Karpas-422 (cell line): ENCODE data around the gene DPP6. TPM values are rescaled to one million over a fixed set of nuclear protein-coding genes. Genes with fewer than 3 reads are reported as not detected.

Experiments used
- DNase-seq: peaks from one replicate; pipeline ENCODE4 v3.0.0-alpha.2; 2015
- H2AFZ ChIP-seq: fragments of 200-600 bp; sonication (generic); 2 replicates; pipeline ENCODE4 v1.6.1; 2014; ENCODE audit warnings: antibody characterized with exemption, low read length, mixed read lengths
- H3K27ac ChIP-seq: fragments of 200-600 bp; sonication (generic); 2 replicates; pipeline ENCODE4 v1.5.1; 2014; ENCODE audit warnings: mild to moderate bottlenecking, low read length, moderate library complexity
- H3K27me3 ChIP-seq: fragments of 200-600 bp; sonication (generic); 2 replicates; pipeline ENCODE4 v1.6.1; 2014; ENCODE audit warnings: low read length, mixed read lengths
- H3K36me3 ChIP-seq: fragments of 200-600 bp; sonication (generic); 2 replicates; pipeline ENCODE4 v1.6.1; 2014; ENCODE audit warnings: low read length, mixed read lengths; ENCODE audit not compliant: insufficient read depth
- H3K4me1 ChIP-seq: fragments of 200-600 bp; sonication (generic); 2 replicates; pipeline ENCODE4 v1.6.1; 2014; ENCODE audit warnings: mild to moderate bottlenecking, low read length, mixed read lengths
- H3K4me2 ChIP-seq: fragments of 200-600 bp; sonication (generic); 2 replicates; pipeline ENCODE4 v1.6.1; 2014; ENCODE audit warnings: low read length, low read depth, mild to moderate bottlenecking; ENCODE audit not compliant: poor library complexity, severe bottlenecking
- H3K4me3 ChIP-seq: fragments of 200-600 bp; sonication (generic); 2 replicates; pipeline ENCODE4 v1.5.1; 2014; ENCODE audit warnings: mild to moderate bottlenecking, antibody characterized with exemption, low read length, mixed read lengths
- H3K79me2 ChIP-seq: fragments of 200-600 bp; sonication (generic); 2 replicates; pipeline ENCODE4 v1.6.1; 2014; ENCODE audit warnings: mild to moderate bottlenecking, low read length, mixed read lengths
- H3K9ac ChIP-seq: fragments of 200-600 bp; sonication (generic); 2 replicates; pipeline ENCODE4 v1.6.0; 2014; ENCODE audit warnings: low read length
- H3K9me2 ChIP-seq: fragments of 200-600 bp; sonication (generic), shearing (Covaris generic); replicated peaks from 2 replicates; pipeline ENCODE4 v1.6.0; 2014; ENCODE audit warnings: mild to moderate bottlenecking, low read length, moderate library complexity; ENCODE audit not compliant: insufficient read depth
- H3K9me3 ChIP-seq: fragments of 300-700, 200-600 bp; sonication (generic); 2 replicates; pipeline ENCODE4 v1.6.1; 2014; ENCODE audit warnings: low read length, mixed read lengths
- H4K20me1 ChIP-seq: fragments of 200-600 bp; sonication (generic); 2 replicates; pipeline ENCODE4 v1.6.1; 2014; ENCODE audit warnings: mild to moderate bottlenecking, antibody characterized with exemption, low read length, low read depth; ENCODE audit not compliant: insufficient read depth
- total RNA-seq: library from RNA; depleted of rRNA; stranded (reverse); fragments of >200 nt; shearing (Covaris generic); gene quantifications from 2 replicates; pipeline ENCODE4 v1.2.3, GENCODE V29; 2014; ENCODE audit warnings: low replicate concordance

DPP6 gene
- total RNA-seq, 1 experiment from 2014 or later, result not detected

DNA sequence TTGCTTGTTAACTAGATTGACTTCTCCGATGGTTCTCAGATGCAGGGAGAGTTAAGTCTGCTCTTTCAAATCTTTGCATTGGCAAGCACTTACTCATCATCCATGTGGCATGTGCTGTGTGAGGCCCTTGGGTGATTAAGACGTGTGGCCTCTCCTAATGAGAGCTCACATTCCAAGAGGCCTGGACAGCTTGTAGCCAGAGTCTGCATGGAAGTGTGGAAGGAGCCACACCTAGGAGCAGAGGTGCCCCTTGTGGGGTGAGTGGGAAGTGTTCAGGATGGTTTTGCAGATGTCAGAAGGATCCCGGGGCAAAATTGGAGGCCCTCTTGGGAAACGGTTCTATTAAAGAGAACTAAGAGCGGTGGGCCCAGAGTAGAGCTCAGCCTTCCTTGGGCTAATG lies 724.8 kb downstream of the DPP6 start:
- Histone ChIP-seq H2AFZ (no peak overlapping the region), H3K79me2 (no peaks in the 10 kb centered on the region), H4K20me1 (no peaks in the 10 kb centered on the region), H3K36me3 (no peaks in the 10 kb centered on the region), H3K4me3 (no peak overlapping the region), H3K4me2 (no peak overlapping the region), H3K9me3 (no peaks in the 10 kb centered on the region), H3K9me2 (no peaks in the 10 kb centered on the region), H3K27me3 (no peaks in the 10 kb centered on the region), H3K27ac (no peak overlapping the region), H3K9ac (no peak overlapping the region), H3K4me1 (no peaks in the 10 kb centered on the region)
- DNase-seq, result no peak

DNA sequence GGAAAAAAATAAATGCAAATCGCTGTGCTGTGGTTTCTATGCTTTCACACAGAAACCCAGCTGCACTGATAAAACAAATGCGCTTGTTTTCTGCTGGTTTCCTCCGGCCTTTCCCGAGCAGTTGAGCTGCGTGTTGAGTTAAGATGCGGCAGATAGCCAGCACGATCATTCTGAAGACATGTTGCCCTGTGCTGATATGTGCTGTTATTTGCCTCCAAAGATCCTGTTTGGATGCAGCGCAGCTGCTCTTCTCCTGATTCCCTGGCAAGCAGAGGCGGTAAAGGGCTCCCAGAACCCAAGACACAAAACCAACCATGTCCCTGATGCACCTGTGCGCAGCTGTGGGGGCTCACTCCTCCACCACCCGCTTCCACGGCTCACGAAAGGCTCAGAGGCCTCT lies 725.3 kb downstream of the DPP6 start:
- Histone ChIP-seq H3K4me2 (no peak overlapping the region), H3K4me1 (no peaks in the 10 kb centered on the region), H3K9me2 (no peaks in the 10 kb centered on the region), H3K27ac (no peak overlapping the region), H3K27me3 (no peaks in the 10 kb centered on the region), H3K36me3 (no peaks in the 10 kb centered on the region), H2AFZ (no peak overlapping the region), H3K9me3 (no peaks in the 10 kb centered on the region), H3K4me3 (no peak overlapping the region), H3K79me2 (no peaks in the 10 kb centered on the region), H3K9ac (no peak overlapping the region), H4K20me1 (no peaks in the 10 kb centered on the region)
- no peak for DNase-seq

DNA sequence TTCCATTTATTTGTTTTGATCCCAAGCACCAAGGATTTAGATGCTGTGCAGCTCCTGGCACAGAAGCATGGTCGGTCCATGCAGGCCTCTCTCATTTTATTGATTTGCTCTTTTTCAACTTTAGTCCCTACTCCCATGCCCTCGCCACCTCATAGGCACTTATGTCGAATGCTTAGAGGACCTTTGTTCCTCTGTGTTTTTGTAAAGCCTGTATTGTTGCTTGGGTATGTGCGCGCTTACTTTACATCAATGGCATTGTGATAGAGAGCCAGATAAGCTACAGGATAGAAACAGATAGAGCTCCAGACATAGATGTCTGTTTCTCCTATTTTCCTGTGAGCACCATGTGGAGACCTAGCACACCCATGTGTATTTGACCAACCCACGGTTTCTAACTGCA lies 725.7 kb downstream of the DPP6 start:
- Histone ChIP-seq H3K27ac (no peak overlapping the region), H3K36me3 (no peaks in the 10 kb centered on the region), H3K9ac (no peak overlapping the region), H3K4me2 (no peak overlapping the region), H3K4me1 (no peaks in the 10 kb centered on the region), H4K20me1 (no peaks in the 10 kb centered on the region), H3K4me3 (no peak overlapping the region), H3K79me2 (no peaks in the 10 kb centered on the region), H3K9me3 (no peaks in the 10 kb centered on the region), H2AFZ (no peak overlapping the region), H3K27me3 (no peaks in the 10 kb centered on the region), H3K9me2 (no peaks in the 10 kb centered on the region)
- DNase-seq, result no peak

DNA sequence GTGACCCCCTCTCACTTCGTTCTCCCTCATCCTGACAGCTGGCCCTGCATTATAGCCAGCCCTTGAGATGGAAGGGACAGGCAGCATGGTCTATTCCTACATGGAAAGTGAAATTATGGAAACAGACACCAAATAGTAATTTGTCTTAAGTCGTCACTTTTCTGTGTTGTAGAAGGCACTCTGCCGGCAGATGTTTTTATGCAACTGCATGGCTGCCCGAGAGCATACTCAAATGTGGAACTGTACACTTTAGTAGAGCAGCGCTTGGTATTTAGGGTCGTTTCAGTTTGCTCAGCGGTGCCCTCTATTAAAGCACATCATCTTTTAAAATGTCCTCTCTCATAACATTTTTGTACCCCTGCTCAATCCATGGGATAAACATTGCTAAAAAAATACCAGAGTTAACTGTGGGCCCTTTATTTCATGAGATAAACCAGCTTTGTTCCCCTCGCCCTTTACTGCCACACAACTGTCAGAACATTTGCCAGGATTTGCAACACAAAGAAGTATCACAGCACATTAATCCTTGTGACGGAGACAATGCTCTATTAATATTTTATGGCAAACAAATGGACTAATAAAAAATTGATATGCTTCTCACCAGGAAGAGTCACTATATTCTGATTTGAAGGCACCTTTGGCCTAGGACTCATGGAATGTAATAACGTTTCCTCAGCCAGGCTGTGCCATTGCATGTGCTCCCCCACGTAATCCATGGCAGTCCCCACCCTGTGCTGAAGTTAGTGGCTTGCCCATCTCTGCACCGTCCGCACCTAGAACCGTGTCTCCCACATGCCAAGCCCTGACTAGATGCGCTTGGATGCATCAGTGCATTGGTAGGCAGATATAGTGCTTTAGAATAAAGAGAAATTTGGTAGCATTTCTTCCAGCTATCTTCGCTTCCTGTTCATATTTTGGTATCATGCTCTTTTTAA lies 729.4 kb downstream of the DPP6 start:
- no peaks in the 10 kb centered on the region for H3K4me1 ChIP-seq
- H3K4me2 ChIP-seq, result no peak overlapping the region
- no peaks in the 10 kb centered on the region for H3K27me3 ChIP-seq
- no peak overlapping the region for H3K27ac ChIP-seq
- no peaks in the 10 kb centered on the region for H3K9me3 ChIP-seq
- H3K79me2 ChIP-seq, result no peaks in the 10 kb centered on the region
- no peaks in the 10 kb centered on the region for H3K36me3 ChIP-seq
- no peaks in the 10 kb centered on the region for H3K9me2 ChIP-seq
- H3K4me3 ChIP-seq, result no peak overlapping the region
- H3K9ac ChIP-seq, result no peak overlapping the region
- no peaks in the 10 kb centered on the region for H4K20me1 ChIP-seq
- H2AFZ ChIP-seq, result no peak overlapping the region
- no peak for DNase-seq

DNA sequence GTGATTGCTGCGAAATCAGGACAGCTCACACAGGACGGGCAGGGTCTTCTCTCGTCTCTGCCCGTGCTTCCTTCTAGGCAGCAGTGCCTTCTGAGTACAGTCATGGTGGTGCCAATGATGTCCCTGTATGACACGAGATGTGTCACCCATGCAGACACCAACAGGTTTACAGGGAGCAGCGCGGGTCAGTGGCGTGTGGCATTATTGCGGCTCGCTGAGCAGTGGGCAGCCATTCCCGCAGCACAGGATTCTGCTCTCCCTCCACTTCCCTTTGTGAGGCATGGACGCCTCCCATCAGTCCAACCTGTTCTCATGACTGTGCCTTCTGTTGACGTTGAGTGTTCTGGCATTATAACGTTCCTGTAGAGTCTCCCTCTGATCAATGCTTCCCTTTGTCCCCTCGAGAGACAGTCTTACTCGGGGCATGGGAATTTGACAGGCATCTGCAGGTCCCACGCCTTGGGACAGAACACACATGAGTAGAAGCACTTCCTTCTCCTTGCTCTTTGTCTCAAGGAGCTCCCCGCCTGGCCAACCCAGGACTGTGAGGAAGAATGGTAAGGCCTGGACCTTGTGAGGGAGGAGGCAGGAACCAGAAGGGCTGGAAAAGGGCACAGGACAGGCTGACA lies 731.2 kb downstream of the DPP6 start:
- Histone ChIP-seq H3K4me3 (no peak overlapping the region), H3K9me2 (no peaks in the 10 kb centered on the region), H3K27ac (no peak overlapping the region), H4K20me1 (no peaks in the 10 kb centered on the region), H3K9me3 (no peaks in the 10 kb centered on the region), H3K36me3 (no peaks in the 10 kb centered on the region), H3K79me2 (no peaks in the 10 kb centered on the region), H2AFZ (no peak overlapping the region), H3K4me1 (no peaks in the 10 kb centered on the region), H3K4me2 (no peak overlapping the region), H3K27me3 (no peaks in the 10 kb centered on the region), H3K9ac (no peak overlapping the region)
- no peak for DNase-seq

DNA sequence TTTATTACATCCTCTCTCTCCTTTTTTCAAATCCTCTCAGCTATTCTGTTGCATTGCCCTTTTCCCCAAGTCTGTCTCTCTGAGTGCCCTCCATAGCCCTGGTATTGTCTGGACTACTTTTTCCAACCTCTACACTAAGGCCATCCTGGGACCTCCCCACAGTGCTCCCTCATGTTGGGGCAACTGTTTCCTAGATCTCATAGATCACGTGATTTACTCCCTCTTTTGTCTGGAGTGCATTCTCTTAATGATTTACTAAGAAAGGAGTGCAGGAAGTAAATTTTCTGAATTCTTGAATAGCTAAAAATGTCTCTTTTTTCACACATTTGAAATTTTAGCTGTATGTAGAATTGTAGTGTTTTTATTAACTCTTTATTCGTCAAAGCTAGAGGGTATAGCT lies 733.7 kb downstream of the DPP6 start:
- no peak overlapping the region for H2AFZ ChIP-seq
- no peak overlapping the region for H3K4me3 ChIP-seq
- no peak for DNase-seq
- no peak overlapping the region for H3K9ac ChIP-seq
- H3K27me3 ChIP-seq, result no peaks in the 10 kb centered on the region
- H3K27ac ChIP-seq, result no peak overlapping the region
- no peaks in the 10 kb centered on the region for H3K4me1 ChIP-seq
- H3K9me3 ChIP-seq, result no peaks in the 10 kb centered on the region
- H3K4me2 ChIP-seq, result no peak overlapping the region
- H3K9me2 ChIP-seq, result no peaks in the 10 kb centered on the region
- no peaks in the 10 kb centered on the region for H4K20me1 ChIP-seq
- H3K79me2 ChIP-seq, result no peaks in the 10 kb centered on the region
- no peaks in the 10 kb centered on the region for H3K36me3 ChIP-seq

DNA sequence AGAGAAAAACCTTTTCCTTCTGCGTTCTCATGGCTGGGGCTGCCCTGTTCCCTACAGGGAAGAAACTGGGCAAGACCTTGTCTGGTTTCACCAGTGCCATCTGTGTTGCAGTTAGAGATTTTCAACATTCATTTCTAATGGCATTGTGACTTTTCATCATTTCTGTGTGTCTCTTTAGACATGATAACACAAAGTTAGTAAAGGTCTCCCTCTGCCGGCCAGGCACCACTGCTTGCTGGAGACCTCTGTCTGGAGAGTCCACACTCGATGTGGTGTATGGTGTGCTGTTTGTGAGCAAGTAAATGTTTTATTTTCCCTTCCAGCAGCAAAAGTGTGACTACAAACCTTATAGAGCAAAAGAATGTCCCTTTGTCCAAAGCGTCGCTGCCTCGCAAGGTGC lies 737.2 kb downstream of the DPP6 start:
- Histone ChIP-seq H3K9me2 (no peaks in the 10 kb centered on the region), H3K4me3 (no peak overlapping the region), H2AFZ (no peak overlapping the region), H3K36me3 (no peaks in the 10 kb centered on the region), H3K79me2 (no peaks in the 10 kb centered on the region), H3K9me3 (no peaks in the 10 kb centered on the region), H3K27ac (no peak overlapping the region), H4K20me1 (no peaks in the 10 kb centered on the region), H3K9ac (no peak overlapping the region), H3K4me1 (no peaks in the 10 kb centered on the region), H3K27me3 (no peaks in the 10 kb centered on the region), H3K4me2 (no peak overlapping the region)
- DNase-seq, result peak; percentile 69

DNA sequence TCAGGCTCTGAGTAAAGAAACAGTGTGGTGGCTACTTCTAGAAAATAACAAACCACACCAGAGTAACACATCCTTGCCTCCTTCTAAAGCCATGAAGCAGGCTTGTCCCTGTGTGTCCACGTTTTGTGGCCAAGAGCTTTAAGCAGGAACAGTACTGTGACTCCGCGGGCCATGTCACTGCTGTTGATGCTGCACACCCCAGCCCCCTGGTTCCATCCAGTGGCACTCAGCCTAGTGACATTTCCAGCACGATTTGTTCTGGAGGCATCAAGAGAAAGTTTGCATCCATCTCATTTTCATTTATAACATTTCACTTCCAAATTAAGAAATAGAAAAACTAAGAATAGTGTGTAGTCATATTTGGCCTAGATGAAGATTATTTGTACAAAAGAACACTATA lies 739.4 kb downstream of the DPP6 start:
- H3K9me3 ChIP-seq, result no peaks in the 10 kb centered on the region
- no peak for DNase-seq
- H2AFZ ChIP-seq, result no peak overlapping the region
- H3K27me3 ChIP-seq, result no peaks in the 10 kb centered on the region
- H3K27ac ChIP-seq, result no peak overlapping the region
- no peak overlapping the region for H3K4me3 ChIP-seq
- no peaks in the 10 kb centered on the region for H3K4me1 ChIP-seq
- no peaks in the 10 kb centered on the region for H3K9me2 ChIP-seq
- no peaks in the 10 kb centered on the region for H4K20me1 ChIP-seq
- no peak overlapping the region for H3K9ac ChIP-seq
- H3K4me2 ChIP-seq, result no peak overlapping the region
- H3K79me2 ChIP-seq, result no peaks in the 10 kb centered on the region
- no peaks in the 10 kb centered on the region for H3K36me3 ChIP-seq
